Epithelial cell of proximal tubule (primary cell): ENCODE measurements around the gene NRXN3. TPM values are rescaled to one million over a fixed set of nuclear protein-coding genes. Genes with fewer than 3 reads are reported as not detected.

Experiments
- DNase-seq: peaks from one replicate; pipeline ENCODE4 v3.0.0-alpha.2; 2011; ENCODE audit warnings: low read depth
- H3K4me3 ChIP-seq: 2 replicates; pipeline ENCODE4 v1.5.1; 2011; ENCODE audit warnings: low read depth, mild to moderate bottlenecking, low read length
- total RNA-seq: library from RNA; depleted of rRNA; stranded (reverse); fragments of >200 nt; gene quantifications from 2 replicates; pipeline ENCODE4 v1.2.3, GENCODE V29; 2015
- TF ChIP-seq, protein P1 (sequence below): conservative IDR thresholded peaks from 2 replicates; pipeline ENCODE4 v1.5.1; 2012; ENCODE audit warnings: low read depth, mild to moderate bottlenecking, low read length

NRXN3 gene
- total RNA-seq, 1 donor from 2014 or later, result 1.2 TPM

- H3K4me3 ChIP-seq, result no peak overlapping the region
- TF ChIP-seq, protein P1, sequence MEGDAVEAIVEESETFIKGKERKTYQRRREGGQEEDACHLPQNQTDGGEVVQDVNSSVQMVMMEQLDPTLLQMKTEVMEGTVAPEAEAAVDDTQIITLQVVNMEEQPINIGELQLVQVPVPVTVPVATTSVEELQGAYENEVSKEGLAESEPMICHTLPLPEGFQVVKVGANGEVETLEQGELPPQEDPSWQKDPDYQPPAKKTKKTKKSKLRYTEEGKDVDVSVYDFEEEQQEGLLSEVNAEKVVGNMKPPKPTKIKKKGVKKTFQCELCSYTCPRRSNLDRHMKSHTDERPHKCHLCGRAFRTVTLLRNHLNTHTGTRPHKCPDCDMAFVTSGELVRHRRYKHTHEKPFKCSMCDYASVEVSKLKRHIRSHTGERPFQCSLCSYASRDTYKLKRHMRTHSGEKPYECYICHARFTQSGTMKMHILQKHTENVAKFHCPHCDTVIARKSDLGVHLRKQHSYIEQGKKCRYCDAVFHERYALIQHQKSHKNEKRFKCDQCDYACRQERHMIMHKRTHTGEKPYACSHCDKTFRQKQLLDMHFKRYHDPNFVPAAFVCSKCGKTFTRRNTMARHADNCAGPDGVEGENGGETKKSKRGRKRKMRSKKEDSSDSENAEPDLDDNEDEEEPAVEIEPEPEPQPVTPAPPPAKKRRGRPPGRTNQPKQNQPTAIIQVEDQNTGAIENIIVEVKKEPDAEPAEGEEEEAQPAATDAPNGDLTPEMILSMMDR, result no peak
Measured at GRCh38 chr14:79175671-79176070, 1005.5 kb downstream of the NRXN3 start.

DNA sequence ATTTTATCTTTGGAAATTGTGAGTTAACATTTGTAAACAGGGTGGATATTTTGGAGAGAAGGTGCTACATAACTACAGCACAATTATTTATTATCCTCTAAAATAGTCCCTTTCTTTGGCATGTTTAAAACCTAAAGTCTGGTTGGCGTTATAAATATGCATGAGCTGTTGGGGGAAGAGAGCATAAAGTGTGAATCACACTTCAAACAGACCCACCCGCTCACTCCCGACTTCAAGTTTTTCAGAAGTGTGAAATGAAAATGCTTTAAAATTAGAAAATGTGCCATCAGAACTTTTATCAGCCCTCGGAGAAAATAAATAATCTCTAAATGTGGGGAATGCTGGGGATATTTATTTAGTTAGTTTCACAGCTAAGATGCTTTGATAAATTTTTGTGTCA is 1006.9 kb downstream of the NRXN3 start:
- DNase-seq, result no peak
- H3K4me3 ChIP-seq, result no peak overlapping the region
- TF ChIP-seq, protein P1, result no peak

More at GRCh38 chr14:79175671-79176070, 1005.5 kb downstream of the NRXN3 start:
- DNase-seq, result no peak

GRCh38 chr14:79178719-79179118 is 1008.5 kb downstream of the NRXN3 start:
- no peak overlapping the region for H3K4me3 ChIP-seq
- TF ChIP-seq, protein P1, result no peak
- DNase-seq, result no peak

- H3K4me3 ChIP-seq, result no peak overlapping the region
- DNase-seq, result no peak
Measured at GRCh38 chr14:79179985-79180384, 1009.8 kb downstream of the NRXN3 start.

GRCh38 chr14:79180656-79181055 is 1010.5 kb downstream of the NRXN3 start:
- TF ChIP-seq, protein P1, result no peak
- H3K4me3 ChIP-seq, result no peak overlapping the region
- DNase-seq, result no peak

More at GRCh38 chr14:79179985-79180384, 1009.8 kb downstream of the NRXN3 start:
- TF ChIP-seq, protein P1, result no peak

GRCh38 chr14:79186523-79186922 is 1016.4 kb downstream of the NRXN3 start:
- TF ChIP-seq, protein P1, result no peak
- DNase-seq, result no peak
- H3K4me3 ChIP-seq, result no peak overlapping the region

GRCh38 chr14:79193689-79194477 is 1023.7 kb downstream of the NRXN3 start:
- no peak for DNase-seq
- no peak overlapping the region for H3K4me3 ChIP-seq
- TF ChIP-seq, protein P1, result no peak
